Measurements from ENCODE around the gene ZBTB7C.

Gene ZBTB7C

GRCh38 chr18:48191494-48191893 lies 217.7 kb downstream of the ZBTB7C start:
- DNase-seq (ENCODE audit: low read depth in 3 of 3) = no peak

- DNase-seq (ENCODE audit: low read depth in 3 of 3) = no peak
Observed at GRCh38 chr18:48190994-48191393, 218.2 kb downstream of the ZBTB7C start.

GRCh38 chr18:48188609-48189008 lies 220.6 kb downstream of the ZBTB7C start:
- DNase-seq (ENCODE audit: low read depth in 3 of 3) = no peak

- no peak for DNase-seq (ENCODE audit: low read depth in 3 of 3)
Observed at GRCh38 chr18:48186861-48187260, 222.3 kb downstream of the ZBTB7C start.

DNA sequence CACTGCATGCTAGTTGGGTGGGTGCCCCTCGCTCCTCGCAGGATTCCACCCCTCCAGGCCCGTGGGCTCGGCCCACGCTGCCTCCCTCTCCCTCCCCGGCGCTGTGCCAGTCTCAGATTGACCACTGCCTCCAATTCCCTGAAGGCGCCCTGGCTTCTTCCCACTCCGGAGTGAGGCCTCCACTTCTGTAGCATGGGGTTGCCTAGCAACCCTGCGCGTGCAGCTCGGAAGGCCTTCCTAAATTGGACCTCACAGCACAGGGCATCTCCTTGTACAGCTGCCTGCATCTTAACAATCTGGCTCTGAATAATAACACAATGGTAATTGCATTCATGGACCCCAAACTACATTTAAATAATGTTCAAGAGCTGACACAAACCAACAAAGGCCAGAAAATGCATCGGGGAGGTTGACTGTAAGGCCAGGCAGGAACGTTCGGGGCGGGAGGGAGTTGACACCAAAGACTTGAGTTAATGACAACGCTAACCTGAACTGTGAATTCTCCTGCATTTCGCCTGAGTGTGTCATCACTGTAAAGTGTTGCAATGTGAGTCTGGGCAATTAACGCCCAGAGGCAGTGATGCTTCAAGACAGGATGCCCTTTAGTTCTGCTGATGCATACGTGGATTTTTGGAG lies 222.9 kb downstream of the ZBTB7C start:
- no peak for DNase-seq (ENCODE audit: low read depth in 3 of 3)

- no peak for DNase-seq (ENCODE audit: low read depth in 3 of 3)
Observed at GRCh38 chr18:48184118-48184517, 225.1 kb downstream of the ZBTB7C start.

- no peak for DNase-seq (ENCODE audit: low read depth in 3 of 3)
Observed at GRCh38 chr18:48183613-48184012, 225.6 kb downstream of the ZBTB7C start.

- DNase-seq (ENCODE audit: low read depth in 3 of 3) = no peak
Observed at GRCh38 chr18:48182779-48183178, 226.4 kb downstream of the ZBTB7C start.

- no peak for DNase-seq (ENCODE audit: low read depth in 3 of 3)
Observed at GRCh38 chr18:48181857-48182256, 227.3 kb downstream of the ZBTB7C start.

- DNase-seq (ENCODE audit: low read depth in 3 of 3) = no peak
Observed at GRCh38 chr18:48181087-48181823, 227.9 kb downstream of the ZBTB7C start.

- DNase-seq (ENCODE audit: low read depth in 3 of 3) = no peak
Observed at GRCh38 chr18:48179666-48180065, 229.5 kb downstream of the ZBTB7C start.

- no peak for DNase-seq (ENCODE audit: low read depth in 3 of 3)
Observed at GRCh38 chr18:48179001-48179400, 230.2 kb downstream of the ZBTB7C start.

DNA sequence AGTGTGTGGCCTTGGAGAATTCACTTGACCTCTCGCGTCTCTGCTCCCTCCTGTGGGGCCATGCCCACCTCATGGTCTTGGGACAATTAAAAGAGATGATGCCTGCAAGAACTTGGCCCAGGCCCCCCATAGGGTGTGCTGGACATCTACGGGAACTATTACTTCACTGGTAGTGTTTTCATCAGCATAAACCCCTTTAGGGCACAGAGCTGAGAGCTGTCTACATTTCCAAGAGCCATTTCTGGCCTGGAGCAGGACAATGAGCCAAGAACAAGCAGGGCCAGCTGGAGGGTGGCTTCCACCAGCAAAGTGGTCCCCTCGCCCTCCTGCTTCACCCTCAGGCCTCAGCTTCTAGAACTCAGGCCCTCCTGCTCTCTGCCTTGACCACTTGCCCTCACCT lies 232.3 kb downstream of the ZBTB7C start:
- no peak for DNase-seq (ENCODE audit: low read depth in 3 of 3)

DNA sequence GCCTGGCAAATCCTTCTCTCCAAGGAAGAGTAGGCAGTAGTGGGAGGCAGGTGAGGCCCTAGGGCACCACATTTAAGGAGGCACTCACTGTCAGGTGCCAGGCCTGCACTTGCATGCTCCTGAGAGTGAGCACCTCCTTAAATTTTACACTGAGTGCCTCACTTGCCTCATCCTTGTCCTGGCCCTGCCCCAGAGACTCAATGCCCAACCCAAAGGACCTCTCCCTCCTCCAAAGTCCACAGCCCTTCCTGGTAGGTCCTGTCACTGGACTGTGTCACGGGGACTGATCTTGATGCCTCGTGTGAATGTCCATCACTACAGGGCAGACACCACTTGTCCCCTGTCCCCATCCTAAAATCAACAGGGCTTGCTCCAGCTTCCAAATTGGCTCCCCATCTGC lies 235.6 kb downstream of the ZBTB7C start:
- no peak for DNase-seq (ENCODE audit: low read depth in 3 of 3)

- DNase-seq (ENCODE audit: low read depth in 3 of 3) = no peak
Observed at GRCh38 chr18:48172226-48173006, 236.8 kb downstream of the ZBTB7C start.

DNA sequence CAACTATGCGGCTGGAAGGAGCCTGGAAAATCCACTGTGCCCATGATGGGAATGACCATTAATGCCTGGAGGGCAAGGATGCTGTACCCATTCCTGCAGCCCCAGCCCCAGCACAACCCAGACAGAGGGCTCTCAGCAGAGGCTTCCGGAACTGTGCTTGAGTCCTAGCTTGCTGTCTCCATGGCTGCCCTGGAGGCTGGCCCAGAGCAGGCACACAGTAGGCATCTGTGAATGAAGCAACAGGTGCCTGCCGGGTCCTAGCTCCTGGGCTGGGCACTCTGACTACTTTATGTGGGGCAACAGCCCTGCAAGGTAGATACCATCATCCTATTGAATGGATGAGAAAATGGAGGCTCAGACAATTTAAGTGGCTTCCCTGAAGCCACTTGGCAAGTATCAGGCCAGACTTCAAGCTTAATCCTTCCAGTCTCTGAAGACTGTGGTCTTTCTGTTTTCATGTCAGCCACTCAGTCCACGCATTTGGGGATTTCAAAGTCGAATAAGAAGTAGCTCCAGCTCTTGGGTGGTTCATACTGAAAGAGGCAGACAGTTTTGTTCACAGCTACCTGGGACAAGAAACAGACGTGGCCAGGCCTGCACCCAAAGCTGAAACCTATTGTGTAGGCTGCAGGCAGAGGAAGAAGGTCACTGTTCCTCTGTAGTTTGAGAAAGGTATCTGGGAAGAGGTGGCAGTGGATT lies 237.5 kb downstream of the ZBTB7C start:
- DNase-seq (ENCODE audit: low read depth in 3 of 3) = no peak

DNA sequence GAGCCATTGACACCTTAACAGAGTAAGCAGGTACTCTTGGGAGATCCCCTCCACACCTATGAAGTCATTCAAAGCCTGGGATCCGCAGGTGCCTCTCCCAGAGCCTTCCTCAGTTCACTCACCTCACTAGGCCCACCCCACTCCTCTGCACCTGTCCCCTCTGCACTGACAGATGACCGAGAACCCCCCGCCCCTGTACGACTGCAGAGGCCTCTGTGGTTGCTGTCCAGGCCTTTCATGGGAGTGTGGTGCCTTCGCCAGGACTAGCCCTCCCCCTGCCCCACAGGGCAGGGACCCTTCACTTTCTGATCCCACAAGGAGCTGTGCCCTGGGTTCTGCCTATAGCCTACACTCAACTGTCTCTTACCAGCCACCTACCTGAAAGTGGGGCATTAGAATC lies 238.5 kb downstream of the ZBTB7C start:
- no peak for DNase-seq (ENCODE audit: low read depth in 3 of 3)

DNA sequence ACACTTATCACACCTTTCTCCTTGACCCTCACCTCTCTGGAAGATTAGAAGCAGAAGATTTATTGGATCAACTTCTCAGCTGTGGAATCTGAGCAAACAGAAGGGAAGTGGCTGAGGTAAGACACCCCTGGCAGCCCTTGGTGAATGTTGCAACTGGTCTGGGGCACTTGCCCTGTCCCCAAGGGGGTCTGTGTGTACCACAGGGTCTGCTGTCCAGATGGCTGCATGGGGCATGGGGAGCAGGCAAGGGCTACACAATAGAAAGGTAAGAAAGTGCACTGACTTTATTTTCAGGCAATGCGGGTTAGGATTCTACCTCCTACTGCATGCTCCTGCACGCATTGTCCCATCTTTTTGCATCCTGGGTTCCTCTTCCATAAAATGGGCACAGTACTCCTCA lies 240.3 kb downstream of the ZBTB7C start:
- DNase-seq (ENCODE audit: low read depth in 3 of 3) = no peak

GRCh38 chr18:48167897-48168253 lies 241.3 kb downstream of the ZBTB7C start:
- no peak for DNase-seq (ENCODE audit: low read depth in 3 of 3)

GRCh38 chr18:48166336-48166875 lies 242.8 kb downstream of the ZBTB7C start:
- no peak for DNase-seq (ENCODE audit: low read depth in 3 of 3)

GRCh38 chr18:48165111-48165866 lies 243.9 kb downstream of the ZBTB7C start:
- no peak for DNase-seq (ENCODE audit: low read depth in 3 of 3)

Data from stimulated activated CD4-positive, alpha-beta T cell treated with anti-CD3 and anti-CD28 coated beads, TNF-alpha, amount 100 ng/mL, for 24 hours (primary cell).